HG03135 (cell line): ENCODE measurements around the gene CD38.
"Not testable (repeated sequence)": the region's sequence is repeated elsewhere in the genome, so short reads cannot be mapped to it uniquely, and the experiment has no call there.

ENCODE experiments used
- ATAC-seq: cut with Tn5 transposase; IDR thresholded peaks from one replicate; pipeline ENCODE4 v1.9.1; 2021; ENCODE audit warnings: mild to moderate bottlenecking, moderate library complexity; ENCODE audit not compliant: unreplicated experiment

Gene CD38

DNA sequence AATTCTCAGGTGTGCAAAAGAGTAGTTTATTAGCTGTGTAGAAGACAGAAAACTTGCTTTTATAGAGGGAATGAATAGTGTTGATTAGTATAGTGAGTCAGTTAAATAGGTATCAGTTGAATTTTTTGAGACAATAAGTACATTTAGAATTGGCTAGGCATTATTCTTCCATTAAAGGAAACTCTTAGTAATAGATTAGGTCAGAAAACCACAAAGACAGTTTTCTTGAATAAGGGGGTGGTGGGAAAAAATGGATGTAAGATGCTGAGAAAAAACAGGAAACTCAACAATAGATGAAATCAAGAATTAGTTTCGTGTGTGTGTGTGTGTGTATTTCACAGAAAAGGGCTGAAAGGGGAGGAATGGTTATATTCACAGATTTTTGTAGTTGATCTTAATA, 16.8 kb downstream of the CD38 start:
- no peak for ATAC-seq

- ATAC-seq, result no peak
Measured at GRCh38 chr4:15797320-15797719, 19.2 kb downstream of the CD38 start.

- ATAC-seq, result no peak
Measured at GRCh38 chr4:15799141-15799540, 21.0 kb downstream of the CD38 start.

DNA sequence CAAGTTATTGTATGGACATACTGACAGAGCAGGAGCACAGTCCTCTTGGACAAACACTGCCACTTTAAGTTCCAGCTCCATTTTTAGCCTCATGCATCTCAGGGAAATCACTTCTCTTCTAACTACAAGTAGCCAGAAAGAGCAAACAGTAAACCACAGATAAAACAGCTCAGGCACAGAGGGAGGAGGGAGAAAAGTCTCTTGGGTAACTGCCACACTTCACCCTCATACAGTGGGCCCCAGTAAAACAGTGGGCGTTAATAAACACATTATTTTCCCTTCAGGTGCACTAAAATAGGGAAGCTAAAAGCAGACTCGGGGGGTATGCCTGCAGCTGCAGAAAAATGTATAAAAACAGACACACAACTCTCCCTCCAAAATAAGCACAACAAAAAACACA, 21.6 kb downstream of the CD38 start:
- no peak for ATAC-seq

GRCh38 chr4:15802497-15802896, 24.4 kb downstream of the CD38 start:
- not testable (repeated sequence) for ATAC-seq

- ATAC-seq, result peak; percentile 39
Measured at GRCh38 chr4:15805583-15806517, 27.7 kb downstream of the CD38 start.

- peak; percentile 88 for ATAC-seq
Measured at GRCh38 chr4:15809058-15809457, 30.9 kb downstream of the CD38 start.

DNA sequence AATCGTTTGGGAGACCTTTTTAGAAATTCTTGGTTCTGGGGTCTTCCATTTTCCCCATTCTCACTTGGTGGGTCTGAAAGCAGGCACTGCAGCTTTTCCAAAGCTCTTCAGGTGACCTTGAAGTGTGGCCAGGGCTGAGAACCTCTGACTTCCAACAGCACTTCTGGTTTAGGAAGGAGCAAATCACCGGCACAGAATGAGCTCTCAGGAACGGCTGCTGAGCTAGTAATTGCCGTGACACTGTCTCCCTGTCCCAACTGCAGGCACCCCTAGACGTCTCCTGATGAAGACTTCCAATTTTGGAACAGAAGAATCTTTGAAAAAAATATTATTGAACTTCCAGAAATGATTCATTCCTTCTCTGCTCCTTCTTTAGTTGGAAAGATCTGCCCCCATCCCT, 31.3 kb downstream of the CD38 start:
- ATAC-seq, result peak; percentile 1

DNA sequence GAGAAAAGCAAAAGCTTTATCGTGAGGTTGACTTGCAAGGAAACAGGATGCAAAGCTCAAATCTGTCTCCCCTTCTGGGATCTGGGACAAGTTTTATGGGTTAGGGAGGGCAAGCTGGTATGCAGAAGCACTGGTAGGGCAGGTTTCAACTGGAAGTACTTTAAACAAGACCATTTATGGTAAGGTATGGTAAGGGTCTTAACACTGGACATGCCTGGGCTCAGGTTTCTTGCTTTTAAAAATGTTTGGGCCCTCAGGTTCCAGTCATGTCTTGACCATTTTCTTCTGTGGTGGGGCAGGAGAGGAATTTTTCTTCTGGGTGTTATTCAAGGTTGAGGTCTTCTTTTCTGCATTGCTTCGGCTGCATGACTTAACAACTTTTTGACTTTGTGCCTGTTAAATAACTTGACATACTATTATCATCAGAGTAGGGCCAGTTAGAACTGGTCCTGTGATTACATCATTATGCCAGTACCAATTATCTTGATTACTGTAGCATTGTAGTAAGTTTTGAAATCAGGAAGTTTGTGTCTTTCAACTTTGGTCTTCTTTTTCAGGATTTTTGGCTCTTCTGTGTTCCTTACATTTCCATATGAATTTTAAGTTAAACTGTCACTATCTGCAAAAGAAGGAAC, 33.7 kb downstream of the CD38 start:
- no peak for ATAC-seq

- no peak for ATAC-seq
Measured at GRCh38 chr4:15832523-15833451, 54.7 kb downstream of the CD38 start.

DNA sequence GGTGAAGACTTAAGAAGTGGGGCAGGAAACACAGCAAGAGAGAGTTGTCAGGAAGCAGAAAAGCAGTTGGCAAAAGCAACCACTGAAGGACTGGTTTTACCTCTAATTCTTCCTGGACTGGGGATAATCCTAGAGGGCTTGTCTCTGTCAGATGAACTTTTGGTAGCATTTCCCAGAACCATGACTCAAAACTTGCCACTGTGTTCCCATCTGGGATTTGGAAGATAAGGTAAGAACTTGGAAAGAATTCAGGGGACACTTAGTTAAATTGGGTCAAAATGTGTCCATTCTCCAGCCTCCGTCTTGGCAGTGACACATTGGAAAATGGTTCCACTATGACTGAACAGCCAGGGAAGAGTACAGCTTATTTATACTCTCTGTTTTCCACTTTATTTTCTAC, 55.7 kb downstream of the CD38 start:
- ATAC-seq, result no peak

- ATAC-seq, result no peak
Measured at GRCh38 chr4:15836362-15836761, 58.2 kb downstream of the CD38 start.

DNA sequence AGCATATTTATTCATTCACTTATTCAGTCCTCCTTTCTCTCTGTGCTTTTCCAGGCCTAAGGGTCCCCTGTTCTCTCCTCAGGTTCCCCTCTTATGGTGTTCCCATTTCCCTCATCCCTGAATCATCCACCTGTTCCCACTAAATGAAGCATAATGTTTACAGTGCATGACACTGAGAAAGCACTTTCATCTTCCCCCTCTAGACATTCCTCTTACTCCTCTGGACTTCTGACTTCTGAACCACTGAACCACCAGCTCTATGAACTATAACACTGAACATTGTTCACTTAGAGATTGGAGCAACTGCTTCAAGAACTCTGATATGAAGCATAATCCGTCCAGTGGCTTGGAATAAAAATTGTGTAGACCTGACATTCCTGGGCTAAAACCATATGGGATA, 59.5 kb downstream of the CD38 start:
- ATAC-seq, result no peak

GRCh38 chr4:15841194-15841730, 63.1 kb downstream of the CD38 start:
- not testable (repeated sequence) for ATAC-seq

- ATAC-seq, result no peak
Measured at GRCh38 chr4:15847746-15848145, 69.6 kb downstream of the CD38 start.

DNA sequence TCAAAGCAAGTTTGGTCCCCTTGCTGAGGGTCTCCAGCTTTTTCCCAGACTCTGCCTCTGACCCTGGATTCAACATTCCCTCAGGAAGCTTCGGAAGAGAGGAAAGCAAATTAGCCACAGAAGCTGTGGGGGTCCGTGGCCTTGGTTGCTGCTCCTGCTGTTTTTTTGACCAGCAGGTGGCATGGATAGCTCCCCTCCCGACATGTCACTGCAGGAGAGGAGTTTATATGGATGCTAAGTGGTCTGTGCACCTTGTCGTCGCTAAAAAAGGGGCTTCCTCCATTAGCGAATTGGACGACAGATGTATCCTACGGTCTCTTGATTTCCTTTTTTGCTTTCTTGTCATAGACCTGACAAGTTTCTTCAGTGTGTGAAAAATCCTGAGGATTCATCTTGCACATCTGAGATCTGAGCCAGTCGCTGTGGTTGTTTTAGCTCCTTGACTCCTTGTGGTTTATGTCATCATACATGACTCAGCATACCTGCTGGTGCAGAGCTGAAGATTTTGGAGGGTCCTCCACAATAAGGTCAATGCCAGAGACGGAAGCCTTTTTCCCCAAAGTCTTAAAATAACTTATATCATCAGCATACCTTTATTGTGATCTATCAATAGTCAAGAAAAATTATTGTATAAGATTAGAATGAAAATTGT, 70.2 kb downstream of the CD38 start:
- no peak for ATAC-seq

- no peak for ATAC-seq
Measured at GRCh38 chr4:15851969-15852368, 73.8 kb downstream of the CD38 start.

GRCh38 chr4:15852524-15852923, 74.4 kb downstream of the CD38 start:
- no peak for ATAC-seq

DNA sequence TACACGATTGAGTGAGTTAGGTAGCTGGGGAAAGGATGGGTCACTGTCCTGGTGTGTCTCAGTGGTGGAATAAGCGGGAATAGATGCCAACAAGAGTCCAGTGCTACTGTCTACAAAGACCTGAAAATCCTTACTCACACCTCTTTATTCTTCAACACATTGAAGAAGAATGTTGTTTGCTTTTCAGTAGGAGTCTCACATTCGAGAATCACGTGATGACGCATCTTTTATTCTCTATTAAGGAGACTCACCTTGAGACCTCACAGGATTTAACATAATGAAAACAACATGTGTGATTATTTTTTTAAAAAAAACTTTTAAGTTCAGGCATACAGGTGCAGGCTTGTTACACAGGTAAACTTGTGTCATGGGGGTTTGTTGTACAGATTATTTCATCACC, 75.2 kb downstream of the CD38 start:
- no peak for ATAC-seq

- ATAC-seq, result no peak
Measured at GRCh38 chr4:15855804-15856475, 77.8 kb downstream of the CD38 start.
